Measurements from ENCODE around the gene SPANXB1.
"Not testable (repeated sequence)": the region's sequence is repeated elsewhere in the genome, so short reads cannot be mapped to it uniquely, and the experiment has no call there.

GRCh38 chrX:141002568-141002967 is at the start of gene SPANXB1:
- not testable (repeated sequence) for TF ChIP-seq POLR2A (IDR thresholded peaks at IDR 0.05; ENCODE audit: borderline replicate concordance, extremely low read depth, insufficient read depth, insufficient read length); CTCF (IDR thresholded peaks at IDR 0.05 in 2 of 3, conservative IDR thresholded peaks at IDR 0.05 in 1 of 3; ENCODE audit: borderline replicate concordance in 1 of 3, insufficient read depth in 1 of 3, low read depth in 2 of 3, low read length in 2 of 3); SRF (IDR thresholded peaks at IDR 0.05; ENCODE audit: low read depth); MAX (IDR thresholded peaks at IDR 0.05); ELF1 (IDR thresholded peaks at IDR 0.05; ENCODE audit: borderline replicate concordance, low read depth); EZH2phosphoT487 (IDR thresholded peaks at IDR 0.05; ENCODE audit: borderline replicate concordance); TCF7L2 (IDR thresholded peaks at IDR 0.05; ENCODE audit: borderline replicate concordance, extremely low read depth, insufficient read depth, insufficient read length); EZH2 (IDR thresholded peaks at IDR 0.05); ZNF274 (IDR thresholded peaks at IDR 0.05; ENCODE audit: low read depth, low read length); ZFX (IDR thresholded peaks at IDR 0.05)

Measured in HCT116 (cell line).